GM23338 (cell line): ENCODE results near the gene IGSF5. TPM values are rescaled to one million over a fixed set of nuclear protein-coding genes. Genes with fewer than 3 reads are reported as not detected.

Experiments used
- ATAC-seq: fragments of 200-7000 bp; cut with Tn5 transposase; 3 replicates; pipeline ENCODE4 v1.9.1; 2020
- DNase-seq: peaks from one replicate; pipeline ENCODE4 v3.0.0-alpha.2; 2015; ENCODE audit warnings: low spot score
- H2AFZ ChIP-seq: fragments of 200-600 bp; sonication (generic); 2 replicates; pipeline ENCODE4 v1.8.0; 2016; ENCODE audit warnings: antibody characterized with exemption, mild to moderate bottlenecking, moderate library complexity
- H3F3A ChIP-seq: fragments of 200-600 bp; sonication (generic); replicated peaks from 2 replicates; pipeline ENCODE4 v1.8.0; 2017; ENCODE audit warnings: antibody characterized with exemption, mixed run types, low read depth
- H3K27ac ChIP-seq: fragments of 200-600 bp; sonication (generic); 2 replicates; pipeline ENCODE4 v1.6.1; 2016; ENCODE audit warnings: low read depth
- H3K27me3 ChIP-seq: fragments of 200-600 bp; sonication (generic); 2 replicates; pipeline ENCODE4 v1.8.0; 2016; ENCODE audit warnings: mild to moderate bottlenecking, mixed run types, moderate library complexity; ENCODE audit not compliant: insufficient read depth
- H3K36me3 ChIP-seq: fragments of 200-600 bp; sonication (generic); 2 replicates; pipeline ENCODE4 v1.8.0; 2016; ENCODE audit warnings: mild to moderate bottlenecking; ENCODE audit not compliant: insufficient read depth
- H3K4me1 ChIP-seq: fragments of 200-600 bp; sonication (generic); 2 replicates; pipeline ENCODE4 v1.8.0; 2016; ENCODE audit warnings: mild to moderate bottlenecking, moderate library complexity; ENCODE audit not compliant: insufficient read depth
- H3K4me2 ChIP-seq: fragments of 200-600 bp; sonication (generic); 2 replicates; pipeline ENCODE4 v1.7.1; 2017; ENCODE audit warnings: mixed run types
- H3K4me3 ChIP-seq: fragments of 200-600 bp; sonication (generic); 2 replicates; pipeline ENCODE4 v1.6.1; 2016; ENCODE audit warnings: mixed run types
- H3K79me2 ChIP-seq: fragments of 200-600 bp; sonication (generic); replicated peaks from 2 replicates; pipeline ENCODE4 v1.8.0; 2017; ENCODE audit warnings: mild to moderate bottlenecking; ENCODE audit not compliant: insufficient read depth
- H3K9me2 ChIP-seq: fragments of 200-600 bp; sonication (generic); 2 replicates; pipeline ENCODE4 v1.8.0; 2017; ENCODE audit not compliant: insufficient read depth
- H4K20me1 ChIP-seq: fragments of 200-600 bp; sonication (generic); replicated peaks from 2 replicates; pipeline ENCODE4 v1.8.0; 2017; ENCODE audit warnings: mild to moderate bottlenecking; ENCODE audit not compliant: insufficient read depth
- H3K27ac Mint-ChIP-seq: 2 replicates; pipeline ENCODE4 v1.8.0; 2020; ENCODE audit warnings: inconsistent platforms, mild to moderate bottlenecking, moderate library complexity, mixed read lengths
- H3K27me3 Mint-ChIP-seq: 3 replicates; pipeline ENCODE4 v1.8.0; 2022; ENCODE audit warnings: low read depth, mild to moderate bottlenecking, moderate library complexity, mixed read lengths, inconsistent platforms; ENCODE audit not compliant: insufficient read depth, poor library complexity
- H3K36me3 Mint-ChIP-seq: 3 replicates; pipeline ENCODE4 v1.8.0; 2021; ENCODE audit warnings: low read depth, mild to moderate bottlenecking, inconsistent platforms, moderate library complexity, mixed read lengths
- H3K4me1 Mint-ChIP-seq: 3 replicates; pipeline ENCODE4 v1.8.0; 2020; ENCODE audit warnings: mild to moderate bottlenecking, inconsistent platforms, mixed read lengths
- H3K4me3 Mint-ChIP-seq: 3 replicates; pipeline ENCODE4 v1.8.0; 2021; ENCODE audit warnings: moderate library complexity, mild to moderate bottlenecking, inconsistent platforms, mixed read lengths
- H3K9me3 Mint-ChIP-seq: 3 replicates; pipeline ENCODE4 v1.8.0; 2020; ENCODE audit warnings: moderate library complexity, mild to moderate bottlenecking, inconsistent platforms, mixed read lengths
- CREB1 ChIP-seq: fragments of 250-450 bp; sonication (Bioruptor Pico); IDR thresholded peaks from 2 replicates; pipeline ENCODE4 v1.5.0; 2020; ENCODE audit warnings: low read depth, mild to moderate bottlenecking, moderate library complexity
- EZH2 ChIP-seq: fragments of 200-600 bp; sonication (generic); IDR thresholded peaks from one replicate; pipeline ENCODE4 v1.8.0; 2017; ENCODE audit warnings: antibody characterized with exemption, mild to moderate bottlenecking, low read depth; ENCODE audit not compliant: unreplicated experiment
- EZH2phosphoT487 ChIP-seq: fragments of 200-600 bp; sonication (generic); IDR thresholded peaks from one replicate; pipeline ENCODE4 v1.8.1; 2018; ENCODE audit warnings: antibody characterized with exemption; ENCODE audit not compliant: unreplicated experiment
- JUNB ChIP-seq: IDR thresholded peaks from one replicate; pipeline ENCODE4 v1.6.1; 2016; ENCODE audit warnings: antibody characterized with exemption; ENCODE audit not compliant: unreplicated experiment
- NANOG ChIP-seq: IDR thresholded peaks from 2 replicates; pipeline ENCODE4 v1.6.1; 2016; ENCODE audit warnings: antibody characterized with exemption, borderline replicate concordance
- POLR2AphosphoS5 ChIP-seq: IDR thresholded peaks from 2 replicates; pipeline ENCODE4 v1.6.1; 2016; ENCODE audit warnings: antibody characterized with exemption, low read depth
- STAT1 ChIP-seq: IDR thresholded peaks from one replicate; pipeline ENCODE4 v1.6.1; 2016; ENCODE audit warnings: antibody characterized with exemption; ENCODE audit not compliant: unreplicated experiment
- ZNF114 ChIP-seq: fragments of 250-450 bp; sonication (Bioruptor Pico); IDR thresholded peaks from 2 replicates; pipeline ENCODE4 v1.5.0; 2020; ENCODE audit warnings: mild to moderate bottlenecking, moderate library complexity
- ZNF331 ChIP-seq: fragments of 250-450 bp; sonication (Bioruptor Pico); IDR thresholded peaks from 2 replicates; pipeline ENCODE4 v1.5.0; 2020; ENCODE audit warnings: low read depth, mild to moderate bottlenecking, moderate library complexity
- polyA plus RNA-seq: library from polyadenylated mRNA; unstranded; fragments of >200 nt; fragmentation: Nextera tagmentation; extraction: Ambion mirVana; gene quantifications from 2 replicates; pipeline ENCODE4 v1.2.1, GENCODE V29; 2016
- total RNA-seq: library from RNA; depleted of rRNA; stranded (reverse); fragments of >200 nt; shearing (Covaris generic); gene quantifications from 2 replicates; pipeline ENCODE4 v1.2.3, GENCODE V29; 2014
- TF ChIP-seq, protein P1 (sequence below): IDR thresholded peaks from 2 replicates; pipeline ENCODE4 v1.6.1; 2016; ENCODE audit warnings: antibody characterized with exemption
- TF ChIP-seq, protein P2 (sequence below), 2 experiments: fragments of 200-600 bp in 1 of 2; sonication (generic) in 1 of 2; conservative IDR thresholded peaks; 2 replicates each; pipeline versions ENCODE4 v1.5.1 to v1.6.1; 2016 to 2017; ENCODE audit warnings: antibody characterized with exemption in 2 of 2, low read depth in 2 of 2, mild to moderate bottlenecking in 2 of 2, moderate library complexity in 1 of 2
- TF ChIP-seq, protein P3 (sequence below): fragments of 250-450 bp; sonication (Bioruptor Pico); IDR thresholded peaks from 2 replicates; pipeline ENCODE4 v1.5.0; 2020; ENCODE audit warnings: mild to moderate bottlenecking, moderate library complexity

Gene IGSF5
- total and polyA plus RNA-seq, 2 experiments from 2014 or later: 4.4 to 10.1 TPM

- H3K36me3 ChIP-seq: peaks cover 11% of the 10 kb centered on the region; the same call in 1 of the 2 replicates
- Mint-ChIP-seq H3K36me3 (peaks cover 61% of the 10 kb centered on the region), H3K27me3 (peaks cover 1% of the 10 kb centered on the region), H3K4me1 (peaks cover 31% of the 10 kb centered on the region), H3K4me3 (no peak overlapping the region), H3K9me3 (peaks cover 31% of the 10 kb centered on the region), H3K27ac (no peak overlapping the region)
- H3K27me3 ChIP-seq: no peaks in the 10 kb centered on the region
- H3K4me2 ChIP-seq: no peak overlapping the region
- peaks cover 12% of the 10 kb centered on the region for H3F3A ChIP-seq
- DNase-seq (no peak), ATAC-seq (no peak)
- no peak overlapping the region for H2AFZ ChIP-seq
- H3K4me3 ChIP-seq: no peak overlapping the region
- H3K27ac ChIP-seq: no peak overlapping the region
- TF ChIP-seq EZH2phosphoT487 (no peak), NANOG (no peak), ZNF114 (CRISPR knock-in tag) (no peak), STAT1 (no peak), JUNB (no peak), POLR2AphosphoS5 (no peak), EZH2 (no peak), CREB1 (CRISPR knock-in tag) (no peak), ZNF331 (CRISPR knock-in tag) (no peak)
- TF ChIP-seq, protein P1, sequence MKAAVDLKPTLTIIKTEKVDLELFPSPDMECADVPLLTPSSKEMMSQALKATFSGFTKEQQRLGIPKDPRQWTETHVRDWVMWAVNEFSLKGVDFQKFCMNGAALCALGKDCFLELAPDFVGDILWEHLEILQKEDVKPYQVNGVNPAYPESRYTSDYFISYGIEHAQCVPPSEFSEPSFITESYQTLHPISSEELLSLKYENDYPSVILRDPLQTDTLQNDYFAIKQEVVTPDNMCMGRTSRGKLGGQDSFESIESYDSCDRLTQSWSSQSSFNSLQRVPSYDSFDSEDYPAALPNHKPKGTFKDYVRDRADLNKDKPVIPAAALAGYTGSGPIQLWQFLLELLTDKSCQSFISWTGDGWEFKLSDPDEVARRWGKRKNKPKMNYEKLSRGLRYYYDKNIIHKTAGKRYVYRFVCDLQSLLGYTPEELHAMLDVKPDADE: no peak
- TF ChIP-seq, protein P2, sequence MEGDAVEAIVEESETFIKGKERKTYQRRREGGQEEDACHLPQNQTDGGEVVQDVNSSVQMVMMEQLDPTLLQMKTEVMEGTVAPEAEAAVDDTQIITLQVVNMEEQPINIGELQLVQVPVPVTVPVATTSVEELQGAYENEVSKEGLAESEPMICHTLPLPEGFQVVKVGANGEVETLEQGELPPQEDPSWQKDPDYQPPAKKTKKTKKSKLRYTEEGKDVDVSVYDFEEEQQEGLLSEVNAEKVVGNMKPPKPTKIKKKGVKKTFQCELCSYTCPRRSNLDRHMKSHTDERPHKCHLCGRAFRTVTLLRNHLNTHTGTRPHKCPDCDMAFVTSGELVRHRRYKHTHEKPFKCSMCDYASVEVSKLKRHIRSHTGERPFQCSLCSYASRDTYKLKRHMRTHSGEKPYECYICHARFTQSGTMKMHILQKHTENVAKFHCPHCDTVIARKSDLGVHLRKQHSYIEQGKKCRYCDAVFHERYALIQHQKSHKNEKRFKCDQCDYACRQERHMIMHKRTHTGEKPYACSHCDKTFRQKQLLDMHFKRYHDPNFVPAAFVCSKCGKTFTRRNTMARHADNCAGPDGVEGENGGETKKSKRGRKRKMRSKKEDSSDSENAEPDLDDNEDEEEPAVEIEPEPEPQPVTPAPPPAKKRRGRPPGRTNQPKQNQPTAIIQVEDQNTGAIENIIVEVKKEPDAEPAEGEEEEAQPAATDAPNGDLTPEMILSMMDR (conservative IDR thresholded peaks at IDR 0.05; ENCODE audit: low read depth in 2 of 2): no peak; a peak in 1 of 4 replicates
- TF ChIP-seq, protein P3, sequence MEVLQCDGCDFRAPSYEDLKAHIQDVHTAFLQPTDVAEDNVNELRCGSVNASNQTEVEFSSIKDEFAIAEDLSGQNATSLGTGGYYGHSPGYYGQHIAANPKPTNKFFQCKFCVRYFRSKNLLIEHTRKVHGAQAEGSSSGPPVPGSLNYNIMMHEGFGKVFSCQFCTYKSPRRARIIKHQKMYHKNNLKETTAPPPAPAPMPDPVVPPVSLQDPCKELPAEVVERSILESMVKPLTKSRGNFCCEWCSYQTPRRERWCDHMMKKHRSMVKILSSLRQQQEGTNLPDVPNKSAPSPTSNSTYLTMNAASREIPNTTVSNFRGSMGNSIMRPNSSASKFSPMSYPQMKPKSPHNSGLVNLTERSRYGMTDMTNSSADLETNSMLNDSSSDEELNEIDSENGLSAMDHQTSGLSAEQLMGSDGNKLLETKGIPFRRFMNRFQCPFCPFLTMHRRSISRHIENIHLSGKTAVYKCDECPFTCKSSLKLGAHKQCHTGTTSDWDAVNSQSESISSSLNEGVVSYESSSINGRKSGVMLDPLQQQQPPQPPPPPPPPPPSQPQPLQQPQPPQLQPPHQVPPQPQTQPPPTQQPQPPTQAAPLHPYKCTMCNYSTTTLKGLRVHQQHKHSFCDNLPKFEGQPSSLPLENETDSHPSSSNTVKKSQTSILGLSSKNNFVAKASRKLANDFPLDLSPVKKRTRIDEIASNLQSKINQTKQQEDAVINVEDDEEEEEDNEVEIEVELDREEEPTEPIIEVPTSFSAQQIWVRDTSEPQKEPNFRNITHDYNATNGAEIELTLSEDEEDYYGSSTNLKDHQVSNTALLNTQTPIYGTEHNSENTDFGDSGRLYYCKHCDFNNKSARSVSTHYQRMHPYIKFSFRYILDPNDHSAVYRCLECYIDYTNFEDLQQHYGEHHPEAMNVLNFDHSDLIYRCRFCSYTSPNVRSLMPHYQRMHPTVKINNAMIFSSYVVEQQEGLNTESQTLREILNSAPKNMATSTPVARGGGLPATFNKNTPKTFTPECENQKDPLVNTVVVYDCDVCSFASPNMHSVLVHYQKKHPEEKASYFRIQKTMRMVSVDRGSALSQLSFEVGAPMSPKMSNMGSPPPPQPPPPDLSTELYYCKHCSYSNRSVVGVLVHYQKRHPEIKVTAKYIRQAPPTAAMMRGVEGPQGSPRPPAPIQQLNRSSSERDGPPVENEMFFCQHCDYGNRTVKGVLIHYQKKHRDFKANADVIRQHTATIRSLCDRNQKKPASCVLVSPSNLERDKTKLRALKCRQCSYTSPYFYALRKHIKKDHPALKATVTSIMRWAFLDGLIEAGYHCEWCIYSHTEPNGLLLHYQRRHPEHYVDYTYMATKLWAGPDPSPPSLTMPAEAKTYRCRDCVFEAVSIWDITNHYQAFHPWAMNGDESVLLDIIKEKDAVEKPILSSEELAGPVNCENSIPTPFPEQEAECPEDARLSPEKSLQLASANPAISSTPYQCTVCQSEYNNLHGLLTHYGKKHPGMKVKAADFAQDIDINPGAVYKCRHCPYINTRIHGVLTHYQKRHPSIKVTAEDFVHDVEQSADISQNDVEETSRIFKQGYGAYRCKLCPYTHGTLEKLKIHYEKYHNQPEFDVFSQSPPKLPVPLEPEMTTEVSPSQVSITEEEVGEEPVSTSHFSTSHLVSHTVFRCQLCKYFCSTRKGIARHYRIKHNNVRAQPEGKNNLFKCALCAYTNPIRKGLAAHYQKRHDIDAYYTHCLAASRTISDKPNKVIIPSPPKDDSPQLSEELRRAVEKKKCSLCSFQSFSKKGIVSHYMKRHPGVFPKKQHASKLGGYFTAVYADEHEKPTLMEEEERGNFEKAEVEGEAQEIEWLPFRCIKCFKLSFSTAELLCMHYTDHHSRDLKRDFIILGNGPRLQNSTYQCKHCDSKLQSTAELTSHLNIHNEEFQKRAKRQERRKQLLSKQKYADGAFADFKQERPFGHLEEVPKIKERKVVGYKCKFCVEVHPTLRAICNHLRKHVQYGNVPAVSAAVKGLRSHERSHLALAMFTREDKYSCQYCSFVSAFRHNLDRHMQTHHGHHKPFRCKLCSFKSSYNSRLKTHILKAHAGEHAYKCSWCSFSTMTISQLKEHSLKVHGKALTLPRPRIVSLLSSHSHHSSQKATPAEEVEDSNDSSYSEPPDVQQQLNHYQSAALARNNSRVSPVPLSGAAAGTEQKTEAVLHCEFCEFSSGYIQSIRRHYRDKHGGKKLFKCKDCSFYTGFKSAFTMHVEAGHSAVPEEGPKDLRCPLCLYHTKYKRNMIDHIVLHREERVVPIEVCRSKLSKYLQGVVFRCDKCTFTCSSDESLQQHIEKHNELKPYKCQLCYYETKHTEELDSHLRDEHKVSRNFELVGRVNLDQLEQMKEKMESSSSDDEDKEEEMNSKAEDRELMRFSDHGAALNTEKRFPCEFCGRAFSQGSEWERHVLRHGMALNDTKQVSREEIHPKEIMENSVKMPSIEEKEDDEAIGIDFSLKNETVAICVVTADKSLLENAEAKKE (CRISPR knock-in tag): no peak
- no peaks in the 10 kb centered on the region for H3K79me2 ChIP-seq
- no peaks in the 10 kb centered on the region for H4K20me1 ChIP-seq
- peaks cover 36% of the 10 kb centered on the region for H3K4me1 ChIP-seq
- H3K9me2 ChIP-seq: peaks cover 30% of the 10 kb centered on the region
Observed at GRCh38 chr21:39705849-39706248, 39.1 kb upstream of the IGSF5 start.
